ENCODE data around the gene RNF150. TPM values are rescaled to one million over a fixed set of nuclear protein-coding genes. Genes with fewer than 3 reads are reported as not detected.

The RNF150 gene
- total and polyA plus RNA-seq, 2 of the 8 experiments (the other 6 are each of a cell fraction or from before 2014, with no cell fraction given) = 3.4 to 4.8 TPM

- Histone ChIP-seq H3K14ac (ENCODE audit: insufficient read length) (peak overlapping the region; percentile 16), H3K18ac (ENCODE audit: extremely low read depth, low read length) (no peak overlapping the region), H3K27me3 (replicated peaks in 1 of 4; ENCODE audit: control insufficient read depth in 3 of 4, extremely low read depth in 1 of 4, insufficient read depth in 3 of 4, low read length in 3 of 4) (no peaks in the 10 kb centered on the region), H3K36me3 (ENCODE audit: control insufficient read depth in 2 of 4, insufficient read depth in 4 of 4, low read length in 3 of 4) (no peaks in the 10 kb centered on the region), H2BK120ac (replicated peaks; ENCODE audit: low read depth, low read length) (no peak overlapping the region), H3K23me2 (ENCODE audit: low read depth, low read length) (no peaks in the 10 kb centered on the region), H4K20me1 (replicated peaks in 1 of 2; ENCODE audit: control insufficient read depth in 1 of 2, insufficient read depth in 2 of 2, low read length in 2 of 2) (no peaks in the 10 kb centered on the region), H3K9ac (replicated peaks in 1 of 4; ENCODE audit: extremely low read depth in 1 of 4, low read depth in 3 of 4, low read length in 3 of 4) (no peak overlapping the region), H3K27ac (ENCODE audit: low read depth, low read length) (no peak overlapping the region), H2BK20ac (ENCODE audit: low read length) (0 out of 2 replicates have a peak overlapping the region, but pooled peaks have one; percentile 92), H3K79me2 (ENCODE audit: control insufficient read depth in 1 of 2, insufficient read depth in 2 of 2, low read length in 2 of 2) (no peaks in the 10 kb centered on the region), H2AFZ (ENCODE audit: low read length) (no peak overlapping the region), H3K4ac (replicated peaks; ENCODE audit: insufficient read length, low read depth, low read length) (no peak overlapping the region), H2AK5ac (ENCODE audit: low read depth, low read length) (no peak overlapping the region), H3K9me3 (ENCODE audit: insufficient read depth in 2 of 2, low read depth in 1 of 2, low read length in 1 of 2) (no peaks in the 10 kb centered on the region), H3K23ac (ENCODE audit: insufficient read length) (no peak overlapping the region), H3K79me1 (ENCODE audit: low read depth, low read length) (no peaks in the 10 kb centered on the region), H4K5ac (ENCODE audit: insufficient read length, low read depth, low read length) (no peak overlapping the region), H3K4me1 (replicated peaks in 1 of 4; ENCODE audit: control insufficient read depth in 3 of 4, insufficient read depth in 4 of 4, low read length in 3 of 4) (no peaks in the 10 kb centered on the region), H2BK12ac (ENCODE audit: low read depth, low read length) (no peak overlapping the region), H3K4me2 (ENCODE audit: insufficient read depth in 1 of 2, low read depth in 2 of 2, low read length in 2 of 2) (no peak overlapping the region), H3K56ac (replicated peaks; ENCODE audit: insufficient read length, low read depth, low read length) (no peak overlapping the region), H2BK5ac (ENCODE audit: low read depth, low read length) (no peak overlapping the region), H4K91ac (replicated peaks; ENCODE audit: insufficient read length, low read length) (no peak overlapping the region), H3K4me3 (ENCODE audit: extremely low read depth in 1 of 4, insufficient read depth in 2 of 4, low read depth in 3 of 4, low read length in 4 of 4) (no peak overlapping the region), H2BK15ac (ENCODE audit: low read length) (no peak overlapping the region), H4K8ac (ENCODE audit: extremely low read depth, insufficient read depth, low read length) (no peak overlapping the region)
- ChIA-PET CTCF (ENCODE audit: partially characterized antibody) (interaction anchor here (1.0 kb wide), 1 partner anchor 17 kb away, joined by 3 read pairs; no protein-coding TSS in a partner anchor), POLR2A (ENCODE audit: partially characterized antibody) (interaction anchor here (1.4 kb wide), 1 partner anchor 165 kb away, joined by 3 read pairs; no protein-coding TSS in a partner anchor)
- FAIRE-seq = no peak
- WGBS, 2 experiments (ENCODE audit: extremely low coverage in 1 of 2, insufficient coverage in 1 of 2, insufficient read length in 1 of 2, insufficient replicate concordance in 2 of 2, low coverage in 1 of 2, low lambda C conversion rate in 2 of 2, missing lambda C conversion rate in 1 of 2) = 79% methylated on average over 3 of the region's 3 CpGs; no CpG with 5 or more reads in 1 of the 2 experiments
- no peak for DNase-seq (ENCODE audit: low read depth in 1 of 2, low spot score in 2 of 2)
- TF ChIP-seq RXRA (IDR thresholded peaks at IDR 0.05; ENCODE audit: insufficient read depth, low read depth, low read length) = no peak
- no peak for TF ChIP-seq RFX5 (IDR thresholded peaks at IDR 0.05; ENCODE audit: borderline replicate concordance, low read depth, low read length)
- TF ChIP-seq CBX5 (IDR thresholded peaks at IDR 0.05; ENCODE audit: low read depth, low read length) = no peak
- TF ChIP-seq POU5F1 (IDR thresholded peaks at IDR 0.05; ENCODE audit: low read depth, low read length) = no peak
- TF ChIP-seq, protein P1, sequence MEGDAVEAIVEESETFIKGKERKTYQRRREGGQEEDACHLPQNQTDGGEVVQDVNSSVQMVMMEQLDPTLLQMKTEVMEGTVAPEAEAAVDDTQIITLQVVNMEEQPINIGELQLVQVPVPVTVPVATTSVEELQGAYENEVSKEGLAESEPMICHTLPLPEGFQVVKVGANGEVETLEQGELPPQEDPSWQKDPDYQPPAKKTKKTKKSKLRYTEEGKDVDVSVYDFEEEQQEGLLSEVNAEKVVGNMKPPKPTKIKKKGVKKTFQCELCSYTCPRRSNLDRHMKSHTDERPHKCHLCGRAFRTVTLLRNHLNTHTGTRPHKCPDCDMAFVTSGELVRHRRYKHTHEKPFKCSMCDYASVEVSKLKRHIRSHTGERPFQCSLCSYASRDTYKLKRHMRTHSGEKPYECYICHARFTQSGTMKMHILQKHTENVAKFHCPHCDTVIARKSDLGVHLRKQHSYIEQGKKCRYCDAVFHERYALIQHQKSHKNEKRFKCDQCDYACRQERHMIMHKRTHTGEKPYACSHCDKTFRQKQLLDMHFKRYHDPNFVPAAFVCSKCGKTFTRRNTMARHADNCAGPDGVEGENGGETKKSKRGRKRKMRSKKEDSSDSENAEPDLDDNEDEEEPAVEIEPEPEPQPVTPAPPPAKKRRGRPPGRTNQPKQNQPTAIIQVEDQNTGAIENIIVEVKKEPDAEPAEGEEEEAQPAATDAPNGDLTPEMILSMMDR (IDR thresholded peaks at IDR 0.05; ENCODE audit: control extremely low read depth in 1 of 3, insufficient read depth in 1 of 3, low read depth in 1 of 3, low read length in 3 of 3) = no peak
- TF ChIP-seq FOSL1 (IDR thresholded peaks at IDR 0.05; ENCODE audit: insufficient read depth, low read depth, low read length) = no peak
- no peak for TF ChIP-seq SP4 (IDR thresholded peaks at IDR 0.05; ENCODE audit: low read length)
- TF ChIP-seq EZH2 (IDR thresholded peaks at IDR 0.05; ENCODE audit: low read depth, low read length, severe bottlenecking) = no peak
- no peak for TF ChIP-seq JUND (IDR thresholded peaks at IDR 0.05; ENCODE audit: low read length)
- no peak for TF ChIP-seq GABPA (IDR thresholded peaks at IDR 0.05; ENCODE audit: borderline replicate concordance, insufficient read depth, low read length)
- TF ChIP-seq POLR2A (IDR thresholded peaks at IDR 0.05; ENCODE audit: control extremely low read depth in 1 of 2, low read depth in 2 of 2, low read length in 2 of 2) = no peak
- TF ChIP-seq PHF8 (conservative IDR thresholded peaks at IDR 0.05; ENCODE audit: low read depth, low read length) = no peak
These were observed 164.9 kb downstream of the RNF150 start for GRCh38 chr4:140968371-140968770.

Data from H1 (cell line).